Rectal smooth muscle tissue (tissue), 1 donor: Measurements from ENCODE around the gene YWHAG.

ENCODE experiments used
- H3K27ac ChIP-seq: one replicate; pipeline ENCODE4 v1.7.0; 2013; ENCODE audit warnings: low read depth, low read length, inconsistent platforms
- H3K27me3 ChIP-seq: one replicate; pipeline ENCODE4 v1.7.0; 2013; ENCODE audit warnings: low read length; ENCODE audit not compliant: control insufficient read depth, insufficient read depth
- H3K36me3 ChIP-seq: one replicate; pipeline ENCODE4 v1.7.0; 2013; ENCODE audit warnings: low read length; ENCODE audit not compliant: control insufficient read depth, insufficient read depth
- H3K4me1 ChIP-seq: one replicate; pipeline ENCODE4 v1.7.0; 2013; ENCODE audit warnings: low read length; ENCODE audit not compliant: control insufficient read depth, insufficient read depth
- H3K4me3 ChIP-seq: one replicate; pipeline ENCODE4 v1.7.0; 2013; ENCODE audit warnings: low read length
- H3K9ac ChIP-seq: one replicate; pipeline ENCODE4 v1.7.0; 2013; ENCODE audit warnings: low read length

YWHAG gene

DNA sequence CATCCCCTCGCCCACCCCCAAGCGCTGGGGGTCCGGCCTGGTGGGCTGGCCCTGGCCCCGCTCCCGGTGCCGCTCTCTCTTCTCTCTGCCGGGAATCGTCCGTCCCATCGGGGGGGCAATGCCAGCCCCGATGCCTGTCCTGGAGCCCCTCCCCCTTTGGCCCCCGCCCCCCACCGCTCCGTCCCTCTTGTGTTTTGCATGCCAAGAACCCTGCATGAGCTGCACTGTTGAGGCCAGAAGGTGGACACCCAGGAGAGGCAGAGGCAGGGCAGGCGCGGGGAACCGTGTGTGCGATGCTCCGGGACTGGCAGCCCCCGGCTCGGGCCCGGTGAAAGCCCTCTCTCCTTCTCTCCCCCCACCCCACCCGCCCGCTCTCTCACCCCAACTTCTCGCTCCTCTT is 78.4 kb downstream of the YWHAG start:
- H3K27me3 ChIP-seq, result peaks cover 16% of the 10 kb centered on the region
- H3K4me1 ChIP-seq, result no peaks in the 10 kb centered on the region
- no peak overlapping the region for H3K9ac ChIP-seq
- no peak overlapping the region for H3K4me3 ChIP-seq
- no peak overlapping the region for H3K27ac ChIP-seq
- H3K36me3 ChIP-seq, result no peaks in the 10 kb centered on the region

- Histone ChIP-seq H3K27ac (no peak overlapping the region), H3K36me3 (no peaks in the 10 kb centered on the region), H3K27me3 (peaks cover 11% of the 10 kb centered on the region), H3K9ac (no peak overlapping the region), H3K4me3 (no peak overlapping the region), H3K4me1 (no peaks in the 10 kb centered on the region)
These were observed 80.3 kb downstream of the YWHAG start for GRCh38 chr7:76278540-76278939.
